HCEC 1CT (cell line): ENCODE data around the gene LMO7.
"Not testable (repeated sequence)": the region's sequence is repeated elsewhere in the genome, so short reads cannot be mapped to it uniquely, and the experiment has no call there.

Experiments
- DNase-seq: peaks from one replicate; pipeline ENCODE4 v3.0.0-alpha.2; 2017

The LMO7 gene

GRCh38 chr13:75749407-75749806, 113.3 kb downstream of the LMO7 start:
- DNase-seq: peak; percentile 27

DNA sequence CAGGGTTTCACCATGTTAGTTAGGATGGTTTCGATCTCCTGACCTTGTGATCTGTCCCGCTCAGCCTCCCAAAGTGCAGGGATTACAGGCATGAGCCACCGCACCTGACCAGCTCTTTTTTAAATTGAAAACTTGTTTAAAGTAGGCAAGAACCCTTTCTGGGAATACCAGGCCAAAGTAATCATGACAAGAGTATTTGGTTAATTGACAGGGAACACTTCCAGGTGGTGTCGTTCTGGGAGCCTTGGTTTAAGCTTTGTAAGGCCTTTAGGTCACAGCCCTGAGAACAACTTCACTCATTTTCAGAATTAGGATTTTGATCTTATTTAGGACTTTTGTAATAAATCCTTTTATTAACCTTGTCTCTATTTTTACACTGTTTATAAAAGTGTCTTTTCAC, 115.2 kb downstream of the LMO7 start:
- DNase-seq: no peak

DNA sequence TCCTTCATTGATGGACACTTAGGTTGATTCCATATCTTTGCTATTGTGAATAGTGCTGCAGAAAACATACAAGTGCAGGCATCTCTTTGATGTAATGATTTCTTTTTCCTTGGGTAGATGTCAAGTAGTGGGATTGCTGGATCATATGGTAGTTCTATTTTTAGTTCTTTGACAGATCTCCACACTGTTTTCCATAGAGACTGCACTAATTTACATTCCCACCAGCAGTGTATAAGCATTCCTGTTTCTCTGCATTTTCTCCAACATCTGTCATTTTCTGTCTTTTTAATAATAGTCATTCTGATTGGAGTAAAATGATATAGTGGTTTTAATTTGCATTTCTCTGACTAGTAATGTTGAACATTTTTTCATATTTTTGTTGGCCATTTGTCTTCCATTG, 116.7 kb downstream of the LMO7 start:
- no peak for DNase-seq

GRCh38 chr13:75754936-75755335, 118.8 kb downstream of the LMO7 start:
- DNase-seq: no peak

- DNase-seq: no peak
Observed at GRCh38 chr13:75757336-75757735, 121.2 kb downstream of the LMO7 start.

- no peak for DNase-seq
Observed at GRCh38 chr13:75759531-75759930, 123.4 kb downstream of the LMO7 start.

DNA sequence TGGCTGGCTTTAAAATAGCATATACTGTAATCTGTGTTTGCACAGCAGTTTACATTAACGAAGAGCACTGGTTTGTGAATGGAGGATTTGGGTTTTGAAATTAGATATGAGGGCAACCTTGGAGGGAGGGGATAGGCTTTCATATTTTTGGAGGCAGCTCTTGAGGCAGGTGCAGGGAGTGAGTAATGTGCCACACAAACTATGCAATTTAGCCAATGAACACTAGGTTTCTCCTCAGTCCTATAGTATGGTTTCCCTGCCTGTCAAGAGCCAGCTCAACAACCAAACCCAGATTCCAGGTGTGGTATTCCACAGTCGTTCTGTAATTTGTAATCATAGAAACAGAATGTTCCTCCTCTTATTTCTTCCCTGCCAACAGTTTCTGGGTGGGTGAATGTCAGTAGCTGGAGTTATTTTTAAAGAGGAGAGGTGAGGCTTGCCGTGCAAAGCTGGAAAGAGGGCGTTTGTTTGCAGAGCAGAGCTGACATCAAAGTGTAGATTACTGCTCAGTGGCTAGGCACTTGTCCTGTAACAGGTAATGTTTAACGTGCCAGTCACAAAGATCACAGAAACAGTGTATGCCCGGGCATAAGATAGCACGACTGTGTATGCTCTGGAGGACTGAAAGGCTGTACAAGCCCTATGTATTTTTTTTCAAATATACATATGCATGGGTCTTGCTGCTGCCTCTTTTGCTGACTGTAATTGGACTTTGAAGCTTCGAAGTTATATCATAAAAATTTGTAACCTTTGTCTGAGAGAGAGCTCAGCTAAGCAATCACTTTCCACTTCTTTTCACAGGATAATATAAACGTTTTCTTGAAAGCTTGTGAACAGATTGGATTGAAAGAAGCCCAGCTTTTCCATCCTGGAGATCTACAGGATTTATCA, 124.2 kb downstream of the LMO7 start:
- DNase-seq: peak; percentile 50

- DNase-seq: no peak
Observed at GRCh38 chr13:75761369-75761768, 125.2 kb downstream of the LMO7 start.

- peak; percentile 66 for DNase-seq
Observed at GRCh38 chr13:75762076-75762937, 126.2 kb downstream of the LMO7 start.

DNA sequence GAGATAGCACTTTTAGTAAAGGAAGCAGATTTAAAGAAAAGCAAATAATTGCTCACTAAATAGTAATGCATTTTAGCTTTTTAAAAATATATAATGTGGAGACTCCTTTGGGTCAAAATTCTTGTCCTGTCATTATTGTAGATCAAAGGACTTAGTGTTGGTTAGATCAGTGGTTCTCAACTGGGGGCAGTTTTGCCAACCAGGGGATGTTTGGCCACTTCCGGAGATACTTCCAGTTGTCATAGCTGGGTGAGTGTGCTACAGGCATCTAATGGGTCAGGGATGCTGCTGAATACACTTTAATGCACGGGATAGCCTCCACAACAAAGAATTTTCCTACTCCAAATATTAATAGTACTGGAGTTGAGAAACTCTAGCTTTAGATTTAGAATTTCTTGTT, 126.8 kb downstream of the LMO7 start:
- no peak for DNase-seq

GRCh38 chr13:75763512-75763911, 127.4 kb downstream of the LMO7 start:
- DNase-seq: no peak

DNA sequence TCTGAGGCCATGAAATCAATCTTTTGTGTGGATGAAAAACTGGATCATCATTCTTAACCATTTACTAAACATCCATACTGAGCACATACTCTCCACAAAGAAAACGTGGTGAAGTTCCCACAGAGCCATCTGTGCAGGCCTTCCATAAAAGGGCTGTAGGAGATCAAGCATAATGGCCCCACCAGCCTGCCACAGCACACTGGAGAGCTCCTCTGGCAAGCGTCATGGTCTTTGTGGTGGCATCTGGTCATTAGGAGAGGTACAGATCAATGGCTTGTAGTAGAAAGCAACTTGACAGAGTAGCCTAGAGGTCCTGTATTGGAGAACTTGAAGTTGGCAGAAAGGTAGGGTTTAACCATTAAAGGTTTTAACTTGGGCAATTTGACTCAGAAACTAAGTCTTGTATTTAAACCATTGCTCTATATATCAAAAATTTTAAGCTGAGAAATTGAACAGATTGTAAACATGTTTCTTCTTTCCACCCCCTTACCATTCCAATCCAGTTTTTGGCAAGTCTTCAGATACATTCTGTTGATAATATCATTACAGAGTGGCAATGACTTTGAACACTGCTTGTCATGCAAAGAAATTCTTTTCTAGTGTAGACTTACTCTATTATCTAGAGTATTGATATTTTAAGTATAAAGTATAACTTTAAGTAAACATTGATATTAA, 128.3 kb downstream of the LMO7 start:
- DNase-seq: no peak

DNA sequence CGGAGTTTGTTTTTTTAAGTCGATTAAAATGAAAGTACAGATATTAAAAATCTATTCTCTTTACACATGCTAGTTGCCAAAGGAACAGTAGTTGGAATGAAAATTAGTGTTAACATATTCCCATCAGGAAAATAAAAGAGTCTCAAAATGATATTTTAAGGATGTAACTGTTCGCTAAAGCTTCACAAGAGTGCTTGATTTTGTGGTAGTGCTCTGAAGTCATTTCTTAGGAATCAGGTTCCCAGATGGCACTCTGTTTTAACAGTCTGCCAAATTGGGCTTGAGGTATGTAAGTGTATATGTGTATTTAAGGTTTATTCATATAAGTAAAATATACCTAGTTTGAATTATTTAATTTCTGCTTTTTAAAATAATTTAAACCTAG, 128.8 kb downstream of the LMO7 start:
- no peak for DNase-seq

DNA sequence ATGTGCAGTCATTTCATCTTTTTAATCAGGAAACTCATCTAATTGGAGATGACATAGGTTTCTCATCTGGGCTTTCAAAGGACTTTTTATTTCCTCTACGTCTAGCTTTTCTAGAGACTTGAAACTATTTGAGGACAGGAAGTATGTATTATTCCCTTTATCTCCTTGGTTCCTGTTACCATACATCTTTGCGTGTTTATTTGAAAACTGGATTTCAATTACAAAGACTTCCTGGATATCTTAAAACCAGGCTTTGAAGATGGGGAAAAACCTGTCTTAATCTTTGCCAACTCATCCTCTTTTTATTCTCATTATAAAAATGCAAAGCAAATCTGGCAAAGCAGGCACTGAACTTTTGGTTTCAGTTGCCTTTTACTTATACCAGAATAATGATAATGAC, 130.5 kb downstream of the LMO7 start:
- DNase-seq: no peak

GRCh38 chr13:75769141-75769905, 133.2 kb downstream of the LMO7 start:
- DNase-seq: no peak

GRCh38 chr13:75770164-75770563, 134.0 kb downstream of the LMO7 start:
- no peak for DNase-seq

- peak; percentile 47 for DNase-seq
Observed at GRCh38 chr13:75770592-75771011, 134.5 kb downstream of the LMO7 start.

DNA sequence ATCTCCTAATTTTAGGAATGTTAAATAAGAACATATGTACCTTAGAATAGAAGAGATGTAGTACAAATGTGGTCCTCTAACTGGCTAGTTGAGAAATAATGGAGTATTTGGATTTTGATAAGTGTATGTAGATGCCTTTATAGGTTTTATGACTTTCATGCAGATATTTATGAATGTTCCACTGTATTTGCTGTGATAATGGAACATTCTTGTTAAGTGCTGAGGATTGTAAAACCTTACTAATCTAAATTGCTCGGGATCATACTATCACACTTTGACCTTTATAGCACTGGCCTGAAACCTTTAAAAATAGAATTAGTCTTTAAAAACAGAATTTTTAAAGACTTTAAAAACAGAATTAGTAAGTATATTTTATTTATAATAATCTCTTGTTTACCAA, 135.1 kb downstream of the LMO7 start:
- DNase-seq: no peak

DNA sequence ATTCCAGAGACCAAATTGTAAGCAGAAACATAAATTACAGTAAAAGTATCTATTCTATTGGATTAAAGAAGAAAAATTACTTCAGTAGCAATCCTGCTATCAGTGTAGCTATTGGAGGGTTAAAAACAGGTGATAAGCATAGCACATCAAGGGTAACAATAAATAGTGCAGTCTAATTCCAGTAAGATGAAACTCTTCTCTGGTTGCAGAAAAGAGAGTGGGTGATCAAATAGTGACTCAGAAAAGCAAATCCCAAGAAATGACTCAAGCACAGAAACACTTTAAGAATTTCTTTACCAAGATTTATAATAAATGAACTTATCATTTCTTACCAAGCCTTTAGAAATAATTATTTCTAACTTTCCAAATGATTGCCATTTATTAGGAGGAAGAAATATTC, 135.7 kb downstream of the LMO7 start:
- peak; percentile 91 for DNase-seq

- DNase-seq: peak; percentile 68
Observed at GRCh38 chr13:75774176-75774575, 138.0 kb downstream of the LMO7 start.

- no peak for DNase-seq
Observed at GRCh38 chr13:75776550-75776949, 140.4 kb downstream of the LMO7 start.

- no peak for DNase-seq
Observed at GRCh38 chr13:75779393-75779792, 143.3 kb downstream of the LMO7 start.

- DNase-seq: not testable (repeated sequence)
Observed at GRCh38 chr13:75780103-75780502, 144.0 kb downstream of the LMO7 start.
